ENCODE data around the gene EGFL6.

EGFL6 gene

GRCh38 chrX:13535376-13536165 is 33.8 kb upstream of the EGFL6 start:
- H3K4me3 ChIP-seq (ENCODE audit: low read depth, low read length) = no peak overlapping the region
- DNase-seq (ENCODE audit: low read depth) = peak; percentile 47
- TF ChIP-seq POLR2A (IDR thresholded peaks at IDR 0.05; ENCODE audit: extremely low read depth, insufficient read length) (no peak), MAX (IDR thresholded peaks at IDR 0.05; ENCODE audit: low read depth, low read length) (no peak), MYC (IDR thresholded peaks at IDR 0.05; ENCODE audit: low read depth, low read length) (no peak), CTCF (IDR thresholded peaks at IDR 0.05; ENCODE audit: low read depth, low read length) (no peak)

- TF ChIP-seq MAX (IDR thresholded peaks at IDR 0.05; ENCODE audit: low read depth, low read length) = no peak
- no peak for TF ChIP-seq MYC (IDR thresholded peaks at IDR 0.05; ENCODE audit: low read depth, low read length)
- TF ChIP-seq CTCF (IDR thresholded peaks at IDR 0.05; ENCODE audit: low read depth, low read length) = no peak
- no peak for TF ChIP-seq POLR2A (IDR thresholded peaks at IDR 0.05; ENCODE audit: extremely low read depth, insufficient read length)
- H3K4me3 ChIP-seq (ENCODE audit: low read depth, low read length) = no peak overlapping the region
- no peak for DNase-seq (ENCODE audit: low read depth)
Observed at GRCh38 chrX:13536551-13536950, 32.9 kb upstream of the EGFL6 start.

GRCh38 chrX:13538414-13538813 is 31.0 kb upstream of the EGFL6 start:
- no peak for TF ChIP-seq CTCF (IDR thresholded peaks at IDR 0.05; ENCODE audit: low read depth, low read length)
- no peak for TF ChIP-seq MAX (IDR thresholded peaks at IDR 0.05; ENCODE audit: low read depth, low read length)
- no peak for TF ChIP-seq POLR2A (IDR thresholded peaks at IDR 0.05; ENCODE audit: extremely low read depth, insufficient read length)
- no peak for TF ChIP-seq MYC (IDR thresholded peaks at IDR 0.05; ENCODE audit: low read depth, low read length)

GRCh38 chrX:13540602-13541001 is 28.8 kb upstream of the EGFL6 start:
- no peak for DNase-seq (ENCODE audit: low read depth)
- H3K4me3 ChIP-seq (ENCODE audit: low read depth, low read length) = no peak overlapping the region
- TF ChIP-seq MAX (IDR thresholded peaks at IDR 0.05; ENCODE audit: low read depth, low read length) (no peak), CTCF (IDR thresholded peaks at IDR 0.05; ENCODE audit: low read depth, low read length) (no peak), MYC (IDR thresholded peaks at IDR 0.05; ENCODE audit: low read depth, low read length) (no peak), POLR2A (IDR thresholded peaks at IDR 0.05; ENCODE audit: extremely low read depth, insufficient read length) (no peak)

More at GRCh38 chrX:13538414-13538813, 31.0 kb upstream of the EGFL6 start:
- no peak for DNase-seq (ENCODE audit: low read depth)
- H3K4me3 ChIP-seq (ENCODE audit: low read depth, low read length) = no peak overlapping the region

GRCh38 chrX:13545726-13546125 is 23.7 kb upstream of the EGFL6 start:
- no peak for DNase-seq (ENCODE audit: low read depth)
- TF ChIP-seq MAX (IDR thresholded peaks at IDR 0.05; ENCODE audit: low read depth, low read length) = no peak
- TF ChIP-seq POLR2A (IDR thresholded peaks at IDR 0.05; ENCODE audit: extremely low read depth, insufficient read length) = no peak
- TF ChIP-seq MYC (IDR thresholded peaks at IDR 0.05; ENCODE audit: low read depth, low read length) = no peak
- no peak for TF ChIP-seq CTCF (IDR thresholded peaks at IDR 0.05; ENCODE audit: low read depth, low read length)
- no peak overlapping the region for H3K4me3 ChIP-seq (ENCODE audit: low read depth, low read length)
